ENCODE measurements around the gene GRIK2. TPM values are rescaled to one million over a fixed set of nuclear protein-coding genes. Genes with fewer than 3 reads are reported as not detected.

Gene GRIK2
- total RNA-seq, 1 donor from 2014 or later = 0.86 TPM

DNA sequence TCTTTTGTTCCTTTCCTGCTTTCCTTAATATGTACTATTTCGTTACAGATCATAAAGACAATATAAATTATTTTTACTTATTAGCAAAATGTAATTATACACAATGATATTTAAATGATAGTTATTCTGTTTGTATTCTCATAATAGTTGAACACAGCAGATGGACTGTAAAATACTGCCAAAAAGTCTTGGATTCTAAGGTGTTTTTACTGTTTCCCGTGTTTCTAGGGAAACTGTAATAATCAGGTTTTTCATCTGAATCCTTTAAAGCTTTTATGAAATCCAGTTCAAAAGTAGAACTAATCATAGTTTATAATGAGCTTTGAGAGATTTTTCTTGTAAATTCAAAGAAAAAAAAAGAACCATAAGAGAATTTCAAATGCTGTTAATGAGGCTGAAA lies 148.4 kb downstream of the GRIK2 start:
- no peak for TF ChIP-seq CTCF (conservative IDR thresholded peaks at IDR 0.05; ENCODE audit: low read depth, low read length)
- DNase-seq (ENCODE audit: low read depth) = no peak

GRCh38 chr6:101543796-101544195 lies 150.3 kb downstream of the GRIK2 start:
- no peak for TF ChIP-seq CTCF (conservative IDR thresholded peaks at IDR 0.05; ENCODE audit: low read depth, low read length)
- no peak for DNase-seq (ENCODE audit: low read depth)
- no peak overlapping the region for H3K4me3 ChIP-seq (ENCODE audit: low read depth, low read length)

More for the DNA sequence above, 148.4 kb downstream of the GRIK2 start:
- no peak overlapping the region for H3K4me3 ChIP-seq (ENCODE audit: low read depth, low read length)

- no peak for DNase-seq (ENCODE audit: low read depth)
- H3K4me3 ChIP-seq (ENCODE audit: low read depth, low read length) = no peak overlapping the region
- no peak for TF ChIP-seq CTCF (conservative IDR thresholded peaks at IDR 0.05; ENCODE audit: low read depth, low read length)
Measured at GRCh38 chr6:101544286-101544685, 150.8 kb downstream of the GRIK2 start.

- TF ChIP-seq CTCF (conservative IDR thresholded peaks at IDR 0.05; ENCODE audit: low read depth, low read length) = no peak
- no peak overlapping the region for H3K4me3 ChIP-seq (ENCODE audit: low read depth, low read length)
- no peak for DNase-seq (ENCODE audit: low read depth)
Measured at GRCh38 chr6:101545191-101545590, 151.7 kb downstream of the GRIK2 start.

DNA sequence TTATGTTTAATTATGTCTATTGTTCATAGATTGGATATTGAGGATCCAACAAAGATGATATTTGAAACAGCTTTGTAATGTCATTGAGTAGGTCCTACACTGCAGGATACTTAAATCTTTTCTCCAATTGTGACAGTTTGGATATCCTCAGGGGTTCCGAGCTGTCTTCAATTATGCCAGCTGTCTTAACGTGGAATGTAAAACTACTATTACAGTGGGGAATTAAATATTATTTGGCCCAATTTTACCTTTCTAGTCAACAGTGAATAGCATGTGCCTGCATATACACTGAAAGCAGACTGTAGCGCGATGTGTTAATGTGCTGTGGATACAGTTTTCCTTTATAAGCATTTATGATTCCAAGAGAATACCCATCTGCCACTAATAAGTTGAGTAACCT lies 156.9 kb downstream of the GRIK2 start:
- H3K4me3 ChIP-seq (ENCODE audit: low read depth, low read length) = no peak overlapping the region
- TF ChIP-seq CTCF (conservative IDR thresholded peaks at IDR 0.05; ENCODE audit: low read depth, low read length) = no peak
- DNase-seq (ENCODE audit: low read depth) = no peak

- no peak for DNase-seq (ENCODE audit: low read depth)
- TF ChIP-seq CTCF (conservative IDR thresholded peaks at IDR 0.05; ENCODE audit: low read depth, low read length) = no peak
- no peak overlapping the region for H3K4me3 ChIP-seq (ENCODE audit: low read depth, low read length)
Measured at GRCh38 chr6:101554231-101554630, 160.7 kb downstream of the GRIK2 start.

GRCh38 chr6:101558712-101559111 lies 165.2 kb downstream of the GRIK2 start:
- H3K4me3 ChIP-seq (ENCODE audit: low read depth, low read length) = no peak overlapping the region
- TF ChIP-seq CTCF (conservative IDR thresholded peaks at IDR 0.05; ENCODE audit: low read depth, low read length) = no peak
- no peak for DNase-seq (ENCODE audit: low read depth)

Data from epithelial cell of proximal tubule (primary cell).